Adrenal gland (tissue), 12 donors: ENCODE results near the gene COIL. TPM values are rescaled to one million over a fixed set of nuclear protein-coding genes. Genes with fewer than 3 reads are reported as not detected.

Source experiments
- DNase-seq, 7 donors: peaks; one replicate each; pipeline ENCODE4 v3.0.0-alpha.2; 2019 to 2020
- H3K27ac ChIP-seq, 5 donors: fragments of 200-600 bp; sonication (generic) in 4 of 5; 1 replicate in 3 of 5; 2 replicates in 2 of 5; pipeline versions ENCODE4 v1.5.1 to v1.8.0; 2016 to 2020; ENCODE audit warnings: mild to moderate bottlenecking in 1 of 5
- H3K27me3 ChIP-seq: fragments of 200-600 bp; 2 replicates; pipeline ENCODE4 v1.8.0; 2021
- H3K36me3 ChIP-seq, 2 donors: fragments of 200-600 bp; replicated peaks in 1 of 2; 1 replicate in 1 of 2; 2 replicates in 1 of 2; pipeline versions ENCODE4 v1.5.1 to v1.8.0; 2018 to 2022
- H3K4me1 ChIP-seq, 2 donors: fragments of 200-600 bp; replicated peaks in 1 of 2; 1 replicate in 1 of 2; 2 replicates in 1 of 2; pipeline versions ENCODE4 v1.5.1 to v1.8.0; 2018 to 2021
- H3K4me3 ChIP-seq, 4 donors: fragments of 200-600 bp; sonication (generic) in 3 of 4; one replicate each; pipeline ENCODE4 v1.5.1; 2016 to 2018
- H3K9me3 ChIP-seq, 3 donors: fragments of 200-600 bp; sonication (generic) in 1 of 3; replicated peaks in 1 of 3; 1 replicate in 2 of 3; 2 replicates in 1 of 3; pipeline versions ENCODE4 v1.5.1 to v1.8.0; 2016 to 2021
- CTCF ChIP-seq, 6 experiments: fragments of 450-650 bp in 4 of 6; fragments of 200-600 bp in 2 of 6; sonication (generic) in 1 of 6; IDR thresholded peaks; 1 replicate in 5 of 6; 2 replicates in 1 of 6; pipeline versions ENCODE4 v1.5.1 to v1.8.0; 2016 to 2021; ENCODE audit warnings: antibody characterized with exemption in 6 of 6, mild to moderate bottlenecking in 2 of 6, moderate library complexity in 1 of 6
- POLR2A ChIP-seq, 2 donors: fragments of 450-650 bp; IDR thresholded peaks; one replicate each; pipeline ENCODE4 v1.6.1; 2017; ENCODE audit warnings: antibody characterized with exemption in 2 of 2, mild to moderate bottlenecking in 2 of 2, moderate library complexity in 1 of 2
- whole genome bisulfite sequencing, 4 donors: extraction: QIAGEN DNeasy Blood & Tissue Kit in 2 of 4; methylation state at CpG; one replicate each; pipeline versions ENCODE4 v1.1.5 to v1.1.7; 2013 to 2017; 5-methylcytosine and 5-hydroxymethylcytosine counted together
- intact Hi-C, 2 donors: fragments of 100-400 bp; cut with DNase I; formaldehyde crosslinking; loops; one replicate each; pipeline versions ENCODE4 v1.14.1 to v1.15.0; 2022 to 2023
- polyA plus RNA-seq, 3 donors: library from polyadenylated mRNA; stranded (reverse); fragments of 200-250 nt in 2 of 3; fragments of 350-450 nt in 1 of 3; fragmentation: Illumina TruSeq in 1 of 3; extraction: RNeasy Lipid Tissue Mini Kit (QIAGEN cat#74804) in 1 of 3; gene quantifications; one replicate each; pipeline ENCODE4 v1.2.3, GENCODE V29; 2013 to 2014
- total RNA-seq, 9 donors: library from RNA; depleted of rRNA in 4 of 9; stranded (reverse); fragments of >200 nt in 4 of 9; fragments of 120-200 nt in 1 of 9; fragmentation: NEBNext Ultra II Directional in 1 of 9; extraction: Animal tissue kit (Norgen Biotek cat#: 25700) in 1 of 9; gene quantifications; one replicate each; pipeline versions ENCODE4 v1.1.0 to v1.2.4, GENCODE V29; 2013 to 2023
- donor health status: healthy with polysubstance abuse.
- donor health status: Bipolar disorder and iron deficiency.
- donor health status: DM: yes; HTN: yes; CAD: no.
- donor health status: DM: no; HTN: no; CAD: no.
- donor health status: DM: no; HTN: no; CAD: no.
- donor health status: DM: yes; HTN: yes; CAD: no.

Gene COIL
- total and polyA plus RNA-seq, 12 donors, result 4.3 to 16.7 (median 9.0) TPM

- H3K27ac ChIP-seq, result no peak overlapping the region
- H3K4me1 ChIP-seq, result peaks cover 0 to 8% of the 10 kb centered on the region in 2 donors
- intact Hi-C loops, result no loop called here
- H3K9me3 ChIP-seq, result no peaks in the 10 kb centered on the region
- DNase-seq, result no peak
- H3K27me3 ChIP-seq, result no peaks in the 10 kb centered on the region
- TF ChIP-seq POLR2A (IDR thresholded peaks at IDR 0.05), result no peak
- no peak for TF ChIP-seq CTCF (IDR thresholded peaks at IDR 0.05)
- H3K4me3 ChIP-seq, result no peak overlapping the region
- WGBS, 4 donors, result 68 to 89% (median 86%) methylated on average over 2 of the region's 2 CpGs
- H3K36me3 ChIP-seq, result peaks cover 0 to 8% of the 10 kb centered on the region in 2 donors
These were observed 48.1 kb upstream of the COIL start for GRCh38 chr17:57008958-57009357.

GRCh38 chr17:57006040-57006439, 45.2 kb upstream of the COIL start:
- 40 to 78% (median 50%) methylated on average over 2 of the region's 2 CpGs for WGBS, 4 donors
- peak; percentile 44 to 68 (median 59) for DNase-seq
- no peak for TF ChIP-seq CTCF (IDR thresholded peaks at IDR 0.05)
- Histone ChIP-seq H3K36me3 (peaks cover 0 to 37% of the 10 kb centered on the region in 2 donors), H3K27ac (peak overlapping the region in 1 of 5 donors; percentile 51), H3K4me1 (peaks cover 0 to 8% of the 10 kb centered on the region in 2 donors), H3K9me3 (no peaks in the 10 kb centered on the region), H3K4me3 (no peak overlapping the region), H3K27me3 (no peaks in the 10 kb centered on the region)
- intact Hi-C loops, result no loop called here

GRCh38 chr17:57004944-57005579, 44.2 kb upstream of the COIL start:
- DNase-seq, result no peak
- no peaks in the 10 kb centered on the region for H3K27me3 ChIP-seq
- H3K4me3 ChIP-seq, result no peak overlapping the region
- 78 to 91% (median 80%) methylated on average over 7 to 8 of the region's 8 CpGs for WGBS, 4 donors
- peaks cover 0 to 47% of the 10 kb centered on the region in 2 donors for H3K36me3 ChIP-seq
- peaks cover 0 to 5% of the 10 kb centered on the region in 2 donors for H3K4me1 ChIP-seq
- no peak for TF ChIP-seq CTCF (IDR thresholded peaks at IDR 0.05)
- TF ChIP-seq POLR2A (IDR thresholded peaks at IDR 0.05), result no peak
- H3K27ac ChIP-seq, result no peak overlapping the region
- intact Hi-C loops, result no loop called here
- no peaks in the 10 kb centered on the region for H3K9me3 ChIP-seq

DNA sequence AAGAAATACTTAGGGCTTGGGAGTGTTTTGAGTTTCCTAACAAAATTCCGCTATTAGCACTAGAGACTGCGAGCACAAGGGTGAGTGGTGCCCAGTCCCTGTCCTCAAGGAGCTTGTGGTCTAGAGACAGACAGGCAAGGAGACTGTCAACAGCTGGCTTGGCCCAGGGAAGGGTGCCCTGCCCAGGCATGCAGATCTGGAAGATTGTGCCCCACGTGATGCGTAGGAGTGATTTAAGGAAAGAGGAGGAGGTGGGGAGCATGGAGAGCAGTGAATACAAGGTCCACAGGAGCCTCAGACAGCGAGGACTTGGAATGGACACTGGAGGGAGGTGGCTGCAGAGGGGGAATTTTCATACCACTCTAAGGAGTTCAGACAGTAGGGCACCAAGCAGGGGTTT, 42.1 kb upstream of the COIL start:
- Histone ChIP-seq H3K4me1 (no peaks in the 10 kb centered on the region), H3K27ac (no peak overlapping the region), H3K4me3 (no peak overlapping the region), H3K9me3 (no peaks in the 10 kb centered on the region), H3K36me3 (peaks cover 0 to 56% of the 10 kb centered on the region in 2 donors), H3K27me3 (no peaks in the 10 kb centered on the region)
- DNase-seq, result no peak
- WGBS, 4 donors, result 90 to 94% (median 92%) methylated on average over 5 of the region's 5 CpGs
- intact Hi-C loops, result no loop called here
- TF ChIP-seq CTCF (IDR thresholded peaks at IDR 0.05) (no peak), POLR2A (IDR thresholded peaks at IDR 0.05) (no peak)
